Smooth muscle cell (in vitro differentiated cells): Measurements from ENCODE around the gene TTC39A. TPM values are rescaled to one million over a fixed set of nuclear protein-coding genes. Genes with fewer than 3 reads are reported as not detected.

Source experiments
- DNase-seq: peaks from one replicate; lab custom pipeline; 2025; ENCODE audit not compliant: unreplicated experiment; lab: John Stamatoyannopoulos, UW
- H2AFZ ChIP-seq: fragments of 200-600 bp; sonication (generic); 2 replicates; pipeline ENCODE4 v1.6.0; 2016; ENCODE audit warnings: antibody characterized with exemption, low read depth, mild to moderate bottlenecking
- H3F3A ChIP-seq: fragments of 200-600 bp; sonication (generic); 2 replicates; pipeline ENCODE4 v1.6.0; 2017; ENCODE audit warnings: antibody characterized with exemption, low read depth
- H3K27ac ChIP-seq: fragments of 200-600 bp; sonication (generic); 2 replicates; pipeline ENCODE4 v1.5.1; 2016; ENCODE audit warnings: low read depth, mild to moderate bottlenecking
- H3K27me3 ChIP-seq: fragments of 200-600 bp; sonication (generic); 2 replicates; pipeline ENCODE4 v1.6.1; 2016; ENCODE audit warnings: low read depth, mild to moderate bottlenecking
- H3K36me3 ChIP-seq: fragments of 200-600 bp; sonication (generic); 2 replicates; pipeline ENCODE4 v1.5.1; 2016; ENCODE audit warnings: low read depth
- H3K4me1 ChIP-seq: fragments of 200-600 bp; sonication (generic); 2 replicates; pipeline ENCODE4 v1.5.1; 2016; ENCODE audit warnings: low read depth
- H3K4me2 ChIP-seq: fragments of 200-600 bp; sonication (generic); 2 replicates; pipeline ENCODE4 v1.6.0; 2016; ENCODE audit warnings: mild to moderate bottlenecking
- H3K4me3 ChIP-seq: fragments of 200-600 bp; sonication (generic); 2 replicates; pipeline ENCODE4 v1.5.1; 2016; ENCODE audit warnings: mild to moderate bottlenecking
- H3K79me2 ChIP-seq: fragments of 200-600 bp; sonication (generic); 2 replicates; pipeline ENCODE4 v1.6.0; 2016; ENCODE audit warnings: low read depth, mild to moderate bottlenecking
- H3K9ac ChIP-seq: fragments of 200-600 bp; sonication (generic); 2 replicates; pipeline ENCODE4 v1.6.0; 2016; ENCODE audit warnings: low read depth
- H3K9me3 ChIP-seq: fragments of 200-600 bp; sonication (generic); replicated peaks from 2 replicates; pipeline ENCODE4 v1.5.1; 2016; ENCODE audit warnings: low read depth
- H4K20me1 ChIP-seq: fragments of 200-600 bp; sonication (generic); 2 replicates; pipeline ENCODE4 v1.6.0; 2016; ENCODE audit warnings: low read depth
- WGBS: methylation state at CpG from one replicate; pipeline ENCODE4 v1.1.7; 2016; ENCODE audit warnings: low lambda C conversion rate; 5-methylcytosine and 5-hydroxymethylcytosine counted together
- polyA plus RNA-seq: library from polyadenylated mRNA; unstranded; fragments of >200 nt; fragmentation: Nextera tagmentation; extraction: Ambion mirVana; gene quantifications from 2 replicates; pipeline ENCODE4 v1.2.1, GENCODE V29; 2016
- total RNA-seq: library from RNA; depleted of rRNA; stranded (reverse); fragments of >200 nt; gene quantifications from 2 replicates; pipeline ENCODE4 v1.2.3, GENCODE V29; 2014
- TF ChIP-seq, protein P1 (sequence below): fragments of 200-600 bp; sonication (generic); IDR thresholded peaks from 2 replicates; pipeline ENCODE4 v1.5.1; 2017; ENCODE audit warnings: borderline replicate concordance, mild to moderate bottlenecking, antibody characterized with exemption; ENCODE audit not compliant: insufficient read depth, poor library complexity, severe bottlenecking

Gene TTC39A
- total and polyA plus RNA-seq, 2 experiments from 2014 or later: 0.27 to 2.2 TPM

DNA sequence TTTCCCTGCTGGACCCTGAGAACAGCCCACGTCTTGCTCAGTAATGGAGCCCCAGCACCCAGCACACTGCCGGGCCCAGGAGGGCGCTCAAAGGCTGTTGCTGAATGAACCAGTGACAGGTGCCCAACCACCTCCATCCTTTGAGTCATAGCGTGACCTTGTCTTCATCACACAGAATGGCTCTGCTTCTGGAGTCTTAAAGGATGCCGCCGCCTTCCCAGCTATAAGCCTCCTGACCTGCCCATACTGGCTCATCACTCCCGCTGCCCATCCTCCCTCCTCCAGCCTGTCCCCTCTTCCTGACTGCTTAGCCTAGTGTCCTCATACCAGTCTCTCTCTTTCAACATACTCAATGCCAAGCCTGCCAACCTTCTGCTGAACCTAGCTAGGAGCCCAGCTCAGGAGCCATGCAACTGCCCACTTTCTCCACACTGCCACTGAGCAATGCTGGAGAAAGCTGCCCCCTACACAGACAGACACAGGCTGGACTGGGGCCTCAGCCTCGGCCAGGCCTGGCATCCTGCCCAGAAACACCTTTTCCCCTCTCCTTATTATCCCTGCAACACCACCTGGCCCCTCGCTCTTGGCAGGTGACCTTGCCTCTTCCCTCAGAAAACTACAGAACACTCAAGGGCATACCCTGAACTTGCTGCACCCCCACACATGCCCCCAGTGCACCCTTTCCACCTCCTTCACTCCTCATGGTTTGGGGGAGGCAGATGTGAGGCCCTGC lies 14.1 kb downstream of the TTC39A start:
- Histone ChIP-seq H3K4me2 (no peak overlapping the region), H3F3A (no peaks in the 10 kb centered on the region), H3K79me2 (no peaks in the 10 kb centered on the region), H3K27me3 (no peaks in the 10 kb centered on the region), H4K20me1 (no peaks in the 10 kb centered on the region), H3K4me1 (peaks cover 3% of the 10 kb centered on the region), H3K36me3 (no peaks in the 10 kb centered on the region), H3K27ac (no peak overlapping the region), H3K9me3 (no peaks in the 10 kb centered on the region), H3K9ac (no peak overlapping the region), H3K4me3 (no peak overlapping the region), H2AFZ (no peak overlapping the region)
- TF ChIP-seq, protein P1, sequence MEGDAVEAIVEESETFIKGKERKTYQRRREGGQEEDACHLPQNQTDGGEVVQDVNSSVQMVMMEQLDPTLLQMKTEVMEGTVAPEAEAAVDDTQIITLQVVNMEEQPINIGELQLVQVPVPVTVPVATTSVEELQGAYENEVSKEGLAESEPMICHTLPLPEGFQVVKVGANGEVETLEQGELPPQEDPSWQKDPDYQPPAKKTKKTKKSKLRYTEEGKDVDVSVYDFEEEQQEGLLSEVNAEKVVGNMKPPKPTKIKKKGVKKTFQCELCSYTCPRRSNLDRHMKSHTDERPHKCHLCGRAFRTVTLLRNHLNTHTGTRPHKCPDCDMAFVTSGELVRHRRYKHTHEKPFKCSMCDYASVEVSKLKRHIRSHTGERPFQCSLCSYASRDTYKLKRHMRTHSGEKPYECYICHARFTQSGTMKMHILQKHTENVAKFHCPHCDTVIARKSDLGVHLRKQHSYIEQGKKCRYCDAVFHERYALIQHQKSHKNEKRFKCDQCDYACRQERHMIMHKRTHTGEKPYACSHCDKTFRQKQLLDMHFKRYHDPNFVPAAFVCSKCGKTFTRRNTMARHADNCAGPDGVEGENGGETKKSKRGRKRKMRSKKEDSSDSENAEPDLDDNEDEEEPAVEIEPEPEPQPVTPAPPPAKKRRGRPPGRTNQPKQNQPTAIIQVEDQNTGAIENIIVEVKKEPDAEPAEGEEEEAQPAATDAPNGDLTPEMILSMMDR: no peak
- 92% methylated on average over 9 of the region's 9 CpGs for WGBS
- no peak for DNase-seq

DNA sequence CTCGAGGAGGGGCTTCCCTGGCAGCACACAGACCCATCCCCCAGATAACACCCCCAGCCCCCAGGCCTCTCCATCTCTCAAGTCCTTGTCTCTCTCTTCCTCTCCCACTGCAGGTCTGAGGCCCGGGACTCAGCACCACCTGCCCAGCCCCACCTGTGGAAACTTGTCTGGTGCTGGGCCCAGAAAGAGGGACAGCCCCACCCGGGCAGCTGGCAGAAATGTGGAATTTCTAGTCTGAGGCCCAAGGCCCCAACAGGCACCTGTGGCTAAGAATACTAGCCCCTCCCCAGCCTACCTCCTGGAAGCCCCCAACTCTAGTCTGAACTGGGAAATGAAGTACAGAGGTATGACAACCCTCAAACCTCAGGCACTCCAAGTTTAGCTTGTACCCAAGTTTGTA lies 15.4 kb downstream of the TTC39A start:
- H3K79me2 ChIP-seq: no peaks in the 10 kb centered on the region
- H3K4me1 ChIP-seq: peaks cover 3% of the 10 kb centered on the region
- peak overlapping the region; percentile 87 for H3K27ac ChIP-seq
- H3K9me3 ChIP-seq: no peaks in the 10 kb centered on the region
- no peaks in the 10 kb centered on the region for H3F3A ChIP-seq
- DNase-seq: no peak
- H3K27me3 ChIP-seq: no peaks in the 10 kb centered on the region
- no peak overlapping the region for H3K4me3 ChIP-seq
- no peak overlapping the region for H2AFZ ChIP-seq
- WGBS: 63% methylated on average over 3 of the region's 3 CpGs
- TF ChIP-seq, protein P1: no peak
- H4K20me1 ChIP-seq: no peaks in the 10 kb centered on the region
- H3K36me3 ChIP-seq: no peaks in the 10 kb centered on the region
- no peak overlapping the region for H3K9ac ChIP-seq
- no peak overlapping the region for H3K4me2 ChIP-seq

DNA sequence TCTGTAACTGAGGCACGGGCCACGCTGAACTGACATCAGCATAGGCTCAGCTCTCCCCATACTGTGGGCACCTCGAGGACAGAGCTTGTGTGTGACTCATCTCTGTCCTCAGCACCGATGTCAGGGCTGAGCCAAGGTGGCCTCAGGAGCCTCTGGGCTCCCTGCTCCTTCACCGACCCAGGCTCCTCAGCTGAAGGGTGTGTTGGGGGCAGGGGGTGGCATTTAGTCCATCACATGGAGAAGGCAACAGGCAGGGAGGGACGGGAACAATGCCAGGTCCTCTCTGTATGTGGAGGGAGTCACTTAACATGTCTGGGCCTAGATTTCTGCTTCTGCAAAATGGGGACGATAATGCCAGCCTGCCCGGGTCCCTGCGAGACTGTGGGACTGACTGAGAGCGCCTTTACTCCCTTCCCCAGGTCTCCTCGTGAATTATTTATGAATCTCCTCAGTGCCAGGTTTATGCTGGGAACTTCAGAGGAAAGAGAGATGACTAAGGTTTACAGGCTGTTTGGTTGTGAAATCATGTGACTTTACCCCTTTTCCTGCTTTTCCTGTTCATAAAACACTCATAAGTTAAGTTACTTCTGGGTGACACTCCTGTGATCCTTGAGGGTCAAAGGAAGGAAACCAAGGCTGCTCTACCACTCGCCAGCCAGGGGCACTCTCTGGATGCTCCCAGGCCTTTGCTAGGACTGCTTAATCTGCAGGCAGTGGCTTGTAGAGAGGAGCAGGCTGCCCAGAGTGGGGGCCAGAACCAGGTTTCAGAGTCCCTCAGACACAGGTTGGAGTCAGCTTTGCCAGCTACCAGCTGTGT lies 16.2 kb downstream of the TTC39A start:
- H2AFZ ChIP-seq: no peak overlapping the region
- peaks cover 3% of the 10 kb centered on the region for H3K4me1 ChIP-seq
- H3K36me3 ChIP-seq: no peaks in the 10 kb centered on the region
- no peak for DNase-seq
- no peak overlapping the region for H3K4me3 ChIP-seq
- WGBS: 63% methylated on average over 12 of the region's 12 CpGs
- H3K4me2 ChIP-seq: peak overlapping the region; percentile 67
- H3K27me3 ChIP-seq: no peaks in the 10 kb centered on the region
- no peaks in the 10 kb centered on the region for H3F3A ChIP-seq
- peak overlapping the region; percentile 87 for H3K27ac ChIP-seq
- H3K79me2 ChIP-seq: no peaks in the 10 kb centered on the region
- TF ChIP-seq, protein P1: no peak
- H3K9me3 ChIP-seq: no peaks in the 10 kb centered on the region
- H4K20me1 ChIP-seq: no peaks in the 10 kb centered on the region
- H3K9ac ChIP-seq: peak overlapping the region; percentile 60
